HAP-1 (cell line): ENCODE measurements around the gene MATCAP1.

Experiments
- DNase-seq, 2 experiments: peaks; one replicate each; pipeline ENCODE4 v3.0.0-alpha.2; 2016 to 2020; ENCODE audit warnings: low spot score in 2 of 2
- H3K27me3 ChIP-seq: fragments of 250-450 bp; sonication (Bioruptor Pico); 2 replicates; pipeline ENCODE4 v1.5.1; 2020; ENCODE audit warnings: low read depth, mild to moderate bottlenecking, moderate library complexity
- H3K36me3 ChIP-seq: fragments of 250-450 bp; sonication (Bioruptor Pico); replicated peaks from 2 replicates; pipeline ENCODE4 v1.5.1; 2020; ENCODE audit warnings: mild to moderate bottlenecking
- H3K4me1 ChIP-seq: fragments of 250-450 bp; sonication (Bioruptor Pico); 2 replicates; pipeline ENCODE4 v1.5.1; 2020; ENCODE audit warnings: mild to moderate bottlenecking
- H3K4me3 ChIP-seq: fragments of 250-450 bp; sonication (Bioruptor Pico); 2 replicates; pipeline ENCODE4 v1.5.1; 2020; ENCODE audit warnings: mild to moderate bottlenecking, moderate library complexity
- H3K9me3 ChIP-seq: fragments of 250-450 bp; sonication (Bioruptor Pico); 2 replicates; pipeline ENCODE4 v1.5.1; 2020; ENCODE audit warnings: mild to moderate bottlenecking, moderate library complexity
- in situ Hi-C: fragments of 300-500 bp; cut with MboI; formaldehyde crosslinking; loops from 3 replicates; pipeline ENCODE4 v1.14.3; 2020; ENCODE audit warnings: low sequenced_read_pairs, inconsistent platforms, mixed read lengths

MATCAP1 gene

GRCh38 chr16:67179421-67180080, 4.2 kb downstream of the MATCAP1 start:
- no peaks in the 10 kb centered on the region for H3K27me3 ChIP-seq
- DNase-seq, result no peak
- H3K9me3 ChIP-seq, result no peaks in the 10 kb centered on the region
- no peak overlapping the region for H3K4me3 ChIP-seq
- H3K36me3 ChIP-seq, result peaks cover 5% of the 10 kb centered on the region
- in situ Hi-C loops, result no loop called here
- peaks cover 10% of the 10 kb centered on the region for H3K4me1 ChIP-seq

- DNase-seq, result no peak
- Histone ChIP-seq H3K4me3 (no peak overlapping the region), H3K36me3 (peaks cover 5% of the 10 kb centered on the region), H3K9me3 (no peaks in the 10 kb centered on the region), H3K4me1 (peaks cover 20% of the 10 kb centered on the region), H3K27me3 (no peaks in the 10 kb centered on the region)
- in situ Hi-C loops, result no loop called here
These were observed 5.7 kb downstream of the MATCAP1 start for GRCh38 chr16:67177743-67178699.

GRCh38 chr16:67176662-67177061, 7.1 kb downstream of the MATCAP1 start:
- no peaks in the 10 kb centered on the region for H3K27me3 ChIP-seq
- H3K36me3 ChIP-seq, result peaks cover 5% of the 10 kb centered on the region
- no peaks in the 10 kb centered on the region for H3K9me3 ChIP-seq
- in situ Hi-C loops, result no loop called here
- no peak overlapping the region for H3K4me3 ChIP-seq
- no peak for DNase-seq
- peaks cover 20% of the 10 kb centered on the region for H3K4me1 ChIP-seq

GRCh38 chr16:67174706-67175231, 9.0 kb downstream of the MATCAP1 start:
- no peak for DNase-seq
- Histone ChIP-seq H3K4me1 (peaks cover 33% of the 10 kb centered on the region), H3K4me3 (peak overlapping the region; percentile 34), H3K27me3 (no peaks in the 10 kb centered on the region), H3K36me3 (peaks cover 5% of the 10 kb centered on the region), H3K9me3 (no peaks in the 10 kb centered on the region)
- in situ Hi-C loops, result no loop called here

- peaks cover 5% of the 10 kb centered on the region for H3K36me3 ChIP-seq
- in situ Hi-C loops, result no loop called here
- H3K4me3 ChIP-seq, result peak overlapping the region; percentile 34
- DNase-seq, result peak; percentile 64 to 84
- peaks cover 38% of the 10 kb centered on the region for H3K4me1 ChIP-seq
- no peaks in the 10 kb centered on the region for H3K9me3 ChIP-seq
- H3K27me3 ChIP-seq, result no peaks in the 10 kb centered on the region
These were observed 9.7 kb downstream of the MATCAP1 start for GRCh38 chr16:67173808-67174705.

GRCh38 chr16:67173323-67173722, 10.4 kb downstream of the MATCAP1 start:
- Histone ChIP-seq H3K27me3 (no peaks in the 10 kb centered on the region), H3K36me3 (peaks cover 5% of the 10 kb centered on the region), H3K4me1 (peaks cover 38% of the 10 kb centered on the region), H3K9me3 (no peaks in the 10 kb centered on the region), H3K4me3 (peak overlapping the region; percentile 34)
- in situ Hi-C loops, result no loop called here
- no peak for DNase-seq

- in situ Hi-C loops, result no loop called here
- Histone ChIP-seq H3K27me3 (no peaks in the 10 kb centered on the region), H3K9me3 (no peaks in the 10 kb centered on the region), H3K4me1 (peaks cover 38% of the 10 kb centered on the region), H3K4me3 (peak overlapping the region; percentile 41), H3K36me3 (peaks cover 5% of the 10 kb centered on the region)
- peak in 1 of 2 experiments; percentile 34 for DNase-seq
These were observed 12.7 kb downstream of the MATCAP1 start for GRCh38 chr16:67170949-67171649.

GRCh38 chr16:67170168-67170948, 13.4 kb downstream of the MATCAP1 start, which contains the start of gene NOL3:
NOL3 (plus strand) TSS chr16:67170538.
- in situ Hi-C loops, result no loop called here
- peak; percentile 92 to 93 for DNase-seq
- peaks cover 5% of the 10 kb centered on the region for H3K36me3 ChIP-seq
- no peaks in the 10 kb centered on the region for H3K27me3 ChIP-seq
- H3K9me3 ChIP-seq, result no peaks in the 10 kb centered on the region
- H3K4me1 ChIP-seq, result peaks cover 37% of the 10 kb centered on the region
- peak within 1 kb of the TSS; percentile 41 for H3K4me3 ChIP-seq

- DNase-seq, result peak; percentile 28 to 88
- in situ Hi-C loops, result no loop called here
- Histone ChIP-seq H3K27me3 (no peaks in the 10 kb centered on the region), H3K4me1 (peaks cover 31% of the 10 kb centered on the region), H3K9me3 (no peaks in the 10 kb centered on the region), H3K4me3 (peak overlapping the region; percentile 41), H3K36me3 (no peaks in the 10 kb centered on the region; the same call in 1 of the 2 replicates)
These were observed 14.1 kb downstream of the MATCAP1 start for GRCh38 chr16:67169642-67170167.

- in situ Hi-C loops, result no loop called here
- Histone ChIP-seq H3K9me3 (no peaks in the 10 kb centered on the region), H3K36me3 (no peaks in the 10 kb centered on the region), H3K4me3 (no peak overlapping the region; the same call in 1 of the 2 replicates), H3K27me3 (no peaks in the 10 kb centered on the region), H3K4me1 (peaks cover 24% of the 10 kb centered on the region)
- DNase-seq, result no peak
These were observed 14.7 kb downstream of the MATCAP1 start for GRCh38 chr16:67169011-67169451.

- no peaks in the 10 kb centered on the region for H3K27me3 ChIP-seq
- H3K4me3 ChIP-seq, result no peak overlapping the region
- H3K36me3 ChIP-seq, result no peaks in the 10 kb centered on the region
- in situ Hi-C loops, result no loop called here
- H3K4me1 ChIP-seq, result peaks cover 18% of the 10 kb centered on the region
- DNase-seq, result no peak
- H3K9me3 ChIP-seq, result no peaks in the 10 kb centered on the region
These were observed 16.2 kb downstream of the MATCAP1 start for GRCh38 chr16:67167588-67167987.

- peaks cover 18% of the 10 kb centered on the region for H3K4me1 ChIP-seq
- no peaks in the 10 kb centered on the region for H3K36me3 ChIP-seq
- no peak for DNase-seq
- H3K9me3 ChIP-seq, result no peaks in the 10 kb centered on the region
- in situ Hi-C loops, result no loop called here
- no peaks in the 10 kb centered on the region for H3K27me3 ChIP-seq
- H3K4me3 ChIP-seq, result no peak overlapping the region
These were observed 17.1 kb downstream of the MATCAP1 start for GRCh38 chr16:67166598-67167168.
